H1 (cell line): ENCODE measurements around the gene TBX18. TPM values are rescaled to one million over a fixed set of nuclear protein-coding genes. Genes with fewer than 3 reads are reported as not detected.
A peak's percentile ranks its signal among the peaks of the same experiment; 100 is the strongest.

Experiments
- CTCF ChIA-PET: fragments of 300-600 bp; sonication (Branson Sonifier 250); formaldehyde crosslinking; loops from one replicate; lab custom pipeline; 2021; ENCODE audit not compliant: partially characterized antibody; lab: Charles Lee
- POLR2A ChIA-PET: fragments of 300-600 bp; sonication (Branson Sonifier 250); formaldehyde crosslinking; loops from one replicate; lab custom pipeline; 2021; ENCODE audit warnings: inconsistent platforms; ENCODE audit not compliant: partially characterized antibody; lab: Charles Lee
- DNase-seq, 2 experiments: peaks; one replicate each; pipeline versions ENCODE4 v3.0.0 to v3.0.0-alpha.2; 2010 to 2022; ENCODE audit warnings: low spot score in 2 of 2, low read depth in 1 of 2, mixed read lengths in 1 of 2
- FAIRE-seq: peaks from 2 replicates; lab custom pipeline; 2011; peaks lifted over from hg19 to GRCh38; lab: Jason Lieb, UNC
- H2AFZ ChIP-seq: 2 replicates; pipeline ENCODE4 v1.8.1; 2012; ENCODE audit warnings: low read length, inconsistent platforms
- H2AK5ac ChIP-seq: 2 replicates; pipeline ENCODE4 v1.6.1; 2013; ENCODE audit warnings: low read depth, low read length
- H2BK120ac ChIP-seq: replicated peaks from 2 replicates; pipeline ENCODE3; 2013; ENCODE audit warnings: low read depth, low read length, inconsistent platforms
- H2BK12ac ChIP-seq: 2 replicates; pipeline ENCODE4 v1.6.1; 2013; ENCODE audit warnings: low read depth, low read length
- H2BK15ac ChIP-seq: 2 replicates; pipeline ENCODE4 v1.6.1; 2013; ENCODE audit warnings: low read length
- H2BK20ac ChIP-seq: 2 replicates; pipeline ENCODE4 v1.6.1; 2013; ENCODE audit warnings: low read length
- H2BK5ac ChIP-seq: 2 replicates; pipeline ENCODE4 v1.6.1; 2013; ENCODE audit warnings: low read depth, low read length
- H3K14ac ChIP-seq: 2 replicates; pipeline ENCODE4 v1.6.1; 2013; ENCODE audit warnings: inconsistent platforms; ENCODE audit not compliant: insufficient read length
- H3K18ac ChIP-seq: 2 replicates; pipeline ENCODE4 v1.6.1; 2013; ENCODE audit warnings: low read length; ENCODE audit errors: extremely low read depth
- H3K23ac ChIP-seq: 2 replicates; pipeline ENCODE4 v1.6.1; 2013; ENCODE audit warnings: inconsistent platforms; ENCODE audit not compliant: insufficient read length
- H3K23me2 ChIP-seq: 2 replicates; pipeline ENCODE4 v1.6.1; 2013; ENCODE audit warnings: low read depth, low read length
- H3K27ac ChIP-seq: 2 replicates; pipeline ENCODE4 v1.6.1; 2011; ENCODE audit warnings: low read depth, low read length, inconsistent platforms
- H3K27me3 ChIP-seq, 4 experiments: replicated peaks in 1 of 4; 1 replicate in 1 of 4; 2 replicates in 3 of 4; pipeline versions ENCODE4 v1.6.1 to v1.8.1; 2011 to 2013; ENCODE audit warnings: low read length in 3 of 4, mild to moderate bottlenecking in 3 of 4, inconsistent platforms in 2 of 4, mixed read lengths in 2 of 4, moderate library complexity in 1 of 4; ENCODE audit not compliant: control insufficient read depth in 3 of 4, insufficient read depth in 3 of 4; ENCODE audit errors: extremely low read depth in 1 of 4
- H3K36me3 ChIP-seq, 4 experiments: 2 replicates each; pipeline versions ENCODE4 v1.6.1 to v1.8.1; 2011 to 2013; ENCODE audit warnings: mild to moderate bottlenecking in 4 of 4, low read length in 3 of 4, moderate library complexity in 2 of 4, control low read depth in 1 of 4, inconsistent platforms in 1 of 4; ENCODE audit not compliant: insufficient read depth in 4 of 4, control insufficient read depth in 2 of 4
- H3K4ac ChIP-seq: replicated peaks from 2 replicates; pipeline ENCODE3; 2013; ENCODE audit warnings: low read length, low read depth, mixed read lengths, inconsistent platforms; ENCODE audit not compliant: insufficient read length
- H3K4me1 ChIP-seq, 4 experiments: replicated peaks in 1 of 4; 1 replicate in 1 of 4; 2 replicates in 3 of 4; pipeline versions ENCODE4 v1.6.1 to v1.8.1; 2011 to 2013; ENCODE audit warnings: low read length in 3 of 4, inconsistent platforms in 2 of 4, mixed read lengths in 1 of 4; ENCODE audit not compliant: insufficient read depth in 4 of 4, control insufficient read depth in 3 of 4
- H3K4me2 ChIP-seq, 2 experiments: 2 replicates each; pipeline versions ENCODE4 v1.6.1 to v1.8.1; 2011 to 2013; ENCODE audit warnings: low read depth in 2 of 2, low read length in 2 of 2, control low read depth in 1 of 2, inconsistent platforms in 1 of 2, mild to moderate bottlenecking in 1 of 2; ENCODE audit not compliant: insufficient read depth in 1 of 2
- H3K4me3 ChIP-seq, 4 experiments: fragments of 200-600, 300-600 bp in 1 of 4; sonication (generic), shearing (Covaris generic), sonication (Bioruptor Twin) in 1 of 4; 2 replicates each; pipeline versions ENCODE4 v1.5.1 to v1.8.1; 2011 to 2016; ENCODE audit warnings: low read length in 4 of 4, low read depth in 3 of 4, control low read depth in 2 of 4, inconsistent platforms in 2 of 4, mild to moderate bottlenecking in 2 of 4, mixed read lengths in 1 of 4, moderate library complexity in 1 of 4; ENCODE audit not compliant: insufficient read depth in 2 of 4; ENCODE audit errors: extremely low read depth in 1 of 4
- H3K56ac ChIP-seq: replicated peaks from 2 replicates; pipeline ENCODE3; 2013; ENCODE audit warnings: low read depth, mild to moderate bottlenecking, mixed read lengths, low read length, inconsistent platforms; ENCODE audit not compliant: insufficient read length
- H3K79me1 ChIP-seq: 2 replicates; pipeline ENCODE4 v1.6.1; 2013; ENCODE audit warnings: low read depth, low read length, control low read depth
- H3K79me2 ChIP-seq, 2 experiments: 2 replicates each; pipeline versions ENCODE4 v1.6.1 to v1.8.1; 2012 to 2013; ENCODE audit warnings: low read length in 2 of 2, mild to moderate bottlenecking in 2 of 2, inconsistent platforms in 1 of 2; ENCODE audit not compliant: insufficient read depth in 2 of 2, control insufficient read depth in 1 of 2
- H3K9ac ChIP-seq, 4 experiments: replicated peaks in 1 of 4; 1 replicate in 1 of 4; 2 replicates in 3 of 4; pipeline versions ENCODE4 v1.6.1 to v1.8.1; 2011 to 2013; ENCODE audit warnings: low read depth in 3 of 4, low read length in 3 of 4, control low read depth in 2 of 4, mild to moderate bottlenecking in 2 of 4, moderate library complexity in 2 of 4, inconsistent platforms in 1 of 4; ENCODE audit errors: extremely low read depth in 1 of 4
- H3K9me3 ChIP-seq, 2 experiments: 2 replicates each; pipeline versions ENCODE4 v1.6.1 to v1.8.1; 2012 to 2013; ENCODE audit warnings: mild to moderate bottlenecking in 2 of 2, moderate library complexity in 2 of 2, control low read depth in 1 of 2, inconsistent platforms in 1 of 2, low read depth in 1 of 2, low read length in 1 of 2, mixed read lengths in 1 of 2; ENCODE audit not compliant: insufficient read depth in 2 of 2
- H4K20me1 ChIP-seq, 2 experiments: replicated peaks in 1 of 2; 2 replicates each; pipeline versions ENCODE3 to v1.8.1; 2011 to 2013; ENCODE audit warnings: inconsistent platforms in 2 of 2, low read length in 2 of 2, mild to moderate bottlenecking in 1 of 2; ENCODE audit not compliant: insufficient read depth in 2 of 2, control insufficient read depth in 1 of 2
- H4K5ac ChIP-seq: 2 replicates; pipeline ENCODE4 v1.6.1; 2013; ENCODE audit warnings: low read length, low read depth, mixed read lengths, inconsistent platforms; ENCODE audit not compliant: insufficient read length
- H4K8ac ChIP-seq: 2 replicates; pipeline ENCODE4 v1.8.0; 2013; ENCODE audit warnings: mild to moderate bottlenecking, moderate library complexity, low read length, inconsistent platforms; ENCODE audit not compliant: insufficient read depth; ENCODE audit errors: extremely low read depth
- H4K91ac ChIP-seq: replicated peaks from 2 replicates; pipeline ENCODE3; 2013; ENCODE audit warnings: low read length, mixed read lengths, inconsistent platforms; ENCODE audit not compliant: insufficient read length
- BRCA1 ChIP-seq: IDR thresholded peaks from 2 replicates; pipeline ENCODE4 v1.6.1; 2012; ENCODE audit warnings: low read depth, low read length, improper control_type of control experiment
- CHD1 ChIP-seq: IDR thresholded peaks from 2 replicates; pipeline ENCODE4 v1.6.1; 2012; ENCODE audit warnings: low read depth, low read length, improper control_type of control experiment
- CHD2 ChIP-seq: IDR thresholded peaks from 2 replicates; pipeline ENCODE4 v1.6.1; 2012; ENCODE audit warnings: low read length, improper control_type of control experiment
- E2F6 ChIP-seq: IDR thresholded peaks from 2 replicates; pipeline ENCODE4 v1.6.1; 2012; ENCODE audit warnings: inconsistent platforms
- MAX ChIP-seq: IDR thresholded peaks from 2 replicates; pipeline ENCODE4 v1.6.1; 2012; ENCODE audit warnings: inconsistent platforms
- NANOG ChIP-seq: IDR thresholded peaks from 2 replicates; pipeline ENCODE4 v1.6.1; 2011; ENCODE audit warnings: low read length, low read depth, mild to moderate bottlenecking, inconsistent platforms; ENCODE audit not compliant: insufficient read depth, poor library complexity, severe bottlenecking
- POLR2A ChIP-seq, 2 experiments: IDR thresholded peaks; 1 replicate in 1 of 2; 2 replicates in 1 of 2; pipeline ENCODE4 v1.6.1; 2011; ENCODE audit warnings: low read depth in 2 of 2, low read length in 2 of 2, mild to moderate bottlenecking in 2 of 2; ENCODE audit errors: control extremely low read depth in 1 of 2
- POU5F1 ChIP-seq: IDR thresholded peaks from 2 replicates; pipeline ENCODE4 v1.6.1; 2011; ENCODE audit warnings: low read depth, mild to moderate bottlenecking, low read length, moderate library complexity
- RBBP5 ChIP-seq: IDR thresholded peaks from 2 replicates; pipeline ENCODE4 v1.7.1; 2012; ENCODE audit warnings: low read depth, mild to moderate bottlenecking, inconsistent platforms, low read length, moderate library complexity, borderline replicate concordance
- RXRA ChIP-seq: IDR thresholded peaks from 2 replicates; pipeline ENCODE4 v1.6.1; 2011; ENCODE audit warnings: low read depth, mild to moderate bottlenecking, low read length, moderate library complexity; ENCODE audit not compliant: insufficient read depth
- SIX5 ChIP-seq: IDR thresholded peaks from 2 replicates; pipeline ENCODE4 v1.6.1; 2011; ENCODE audit warnings: mild to moderate bottlenecking, low read depth, low read length
- TCF12 ChIP-seq: IDR thresholded peaks from 2 replicates; pipeline ENCODE4 v1.6.1; 2011; ENCODE audit warnings: low read depth, mild to moderate bottlenecking, low read length
- TEAD4 ChIP-seq: IDR thresholded peaks from 2 replicates; pipeline ENCODE4 v1.6.1; 2012; ENCODE audit warnings: low read depth, low read length, inconsistent platforms, mixed read lengths
- WGBS, 2 experiments: shearing (Covaris generic) in 1 of 2; methylation state at CpG; one replicate each; pipeline versions ENCODE4 v1.1.6 to v1.1.7; 2013 to 2015; ENCODE audit warnings: low lambda C conversion rate in 2 of 2, mixed read lengths in 2 of 2, inconsistent platforms in 1 of 2, low coverage in 1 of 2, missing lambda C conversion rate in 1 of 2; ENCODE audit not compliant: insufficient replicate concordance in 2 of 2, insufficient coverage in 1 of 2, insufficient read length in 1 of 2; ENCODE audit errors: extremely low coverage in 1 of 2, missing lambda C conversion rate in 1 of 2; 5-methylcytosine and 5-hydroxymethylcytosine counted together
- polyA plus RNA-seq, 7 experiments: library from polyadenylated mRNA; depleted of rRNA in 3 of 7; stranded (reverse) in 5 of 7; unstranded in 2 of 7; fragments of >200 nt in 5 of 7; fragments of 200-250 nt in 2 of 7; gene quantifications; 1 replicate in 5 of 7; 2 replicates in 1 of 7; 4 replicates in 1 of 7; pipeline versions ENCODE4 v1.2.1 to v1.2.3, GENCODE V29; 2011 to 2013; ENCODE audit warnings: missing spikeins in 2 of 7, mixed read lengths in 2 of 7
- total RNA-seq: library from RNA; stranded (reverse); fragmentation: NEBNext Ultra II Directional; extraction: Animal tissue kit (Norgen Biotek cat#: 25700); gene quantifications from 2 replicates; pipeline ENCODE4 v1.2.1, GENCODE V29; 2021

The TBX18 gene
- total and polyA plus RNA-seq, 2 of the 8 experiments (the other 6 are each of a cell fraction or from before 2014, with no cell fraction given) = 0.02 TPM; not detected in 1

- ChIA-PET CTCF (interaction anchor here (1.0 to 4.3 kb wide), 4 partner anchors 10 to 556 kb away, joined by 3 to 29 read pairs (median 8); no protein-coding TSS in a partner anchor), POLR2A (interaction anchor here (0.6 to 2.4 kb wide), 3 partner anchors 8 to 550 kb away, joined by 3 to 9 read pairs (median 3); no protein-coding TSS in a partner anchor)
- H2AFZ ChIP-seq = peak overlapping the region; percentile 46; the same call in 1 of the 2 replicates
- no peak overlapping the region for H4K91ac ChIP-seq
- H3K79me2 ChIP-seq = no peaks in the 10 kb centered on the region
- 5% methylated on average over 19 of the region's 57 CpGs; no CpG with 5 or more reads in 1 of the 2 experiments for WGBS, 2 experiments
- peak overlapping the region; percentile 49 to 74 (median 64) for H3K4me3 ChIP-seq
- 0 out of 2 replicates have a peak overlapping the region, but pooled peaks have one; percentile 71 for H3K18ac ChIP-seq
- no peak overlapping the region for H4K8ac ChIP-seq
- no peak overlapping the region for H2BK5ac ChIP-seq
- no peak overlapping the region for H3K27ac ChIP-seq
- peaks cover 0 to 4% (median 0%) of the 10 kb centered on the region in 4 experiments; a peak in 1 of 8 replicates for H3K36me3 ChIP-seq
- peaks cover 16% of the 10 kb centered on the region for H3K23me2 ChIP-seq
- H4K5ac ChIP-seq = no peak overlapping the region
- peaks cover 13% of the 10 kb centered on the region in 2 experiments for H4K20me1 ChIP-seq
- H3K4me2 ChIP-seq = peak overlapping the region; percentile 86 to 91
- H3K79me1 ChIP-seq = no peaks in the 10 kb centered on the region
- no peak overlapping the region for H2BK20ac ChIP-seq
- FAIRE-seq (no peak), DNase-seq (peak in 1 of 2 experiments; percentile 67)
- no peaks in the 10 kb centered on the region; a peak in 1 of 4 replicates for H3K9me3 ChIP-seq
- H3K14ac ChIP-seq = no peak overlapping the region
- no peak overlapping the region for H2AK5ac ChIP-seq
- H3K9ac ChIP-seq = no peak overlapping the region
- no peak overlapping the region for H2BK120ac ChIP-seq
- no peak overlapping the region for H3K23ac ChIP-seq
- H2BK15ac ChIP-seq = no peak overlapping the region
- no peak overlapping the region for H3K56ac ChIP-seq
- H2BK12ac ChIP-seq = no peak overlapping the region
- no peak overlapping the region for H3K4ac ChIP-seq
- H3K27me3 ChIP-seq = peaks cover 54 to 86% (median 75%) of the 10 kb centered on the region in 4 experiments
- peaks cover 0 to 24% (median 13%) of the 10 kb centered on the region in 4 experiments; a peak in 5 of 7 replicates for H3K4me1 ChIP-seq
- TF ChIP-seq BRCA1 (no peak), POLR2A (IDR thresholded peaks at IDR 0.05; ENCODE audit: control extremely low read depth in 1 of 2, low read depth in 2 of 2, low read length in 2 of 2) (no peak), SIX5 (no peak), RBBP5 (no peak), POU5F1 (no peak), CHD1 (no peak), NANOG (no peak), CHD2 (no peak), TEAD4 (no peak), TCF12 (no peak), MAX (peak; percentile 92), E2F6 (peak; percentile 89), RXRA (no peak)
These were observed 489 bp downstream of the TBX18 start for GRCh38 chr6:84763886-84764331.
